ENCODE results near the gene CAMK1D.

CAMK1D gene

GRCh38 chr10:12603766-12604470, 254.6 kb downstream of the CAMK1D start:
- no peak overlapping the region for H3K4me3 ChIP-seq (ENCODE audit: low read depth in 1 of 2, low read length in 2 of 2)
- H3K27me3 ChIP-seq (ENCODE audit: insufficient read depth, low read length, poor library complexity): no peaks in the 10 kb centered on the region
- H4K20me1 ChIP-seq (ENCODE audit: insufficient read depth, low read length): no peaks in the 10 kb centered on the region
- no peaks in the 10 kb centered on the region for H3K36me3 ChIP-seq (ENCODE audit: insufficient read depth, low read length)
- H3K79me2 ChIP-seq (ENCODE audit: insufficient read depth, low read length): no peaks in the 10 kb centered on the region; the same call in 1 of the 2 replicates
- no peak overlapping the region for H2AFZ ChIP-seq (ENCODE audit: low read depth, low read length)
- H3K27ac ChIP-seq (ENCODE audit: low read length): peak overlapping the region; percentile 96
- H3K4me1 ChIP-seq (ENCODE audit: insufficient read depth, low read length): peaks cover 41% of the 10 kb centered on the region
- H3K9me3 ChIP-seq (ENCODE audit: insufficient read depth, low read length, severe bottlenecking): no peaks in the 10 kb centered on the region
- no peak overlapping the region for H3K9ac ChIP-seq (ENCODE audit: low read depth, low read length)
- DNase-seq: no peak
- no peak overlapping the region for H3K4me2 ChIP-seq (ENCODE audit: insufficient read depth, low read length)
- TF ChIP-seq CTCF (IDR thresholded peaks at IDR 0.05; ENCODE audit: borderline replicate concordance, extremely low read depth, low read length, poor library complexity, severe bottlenecking): no peak
- no peak for TF ChIP-seq EZH2 (IDR thresholded peaks at IDR 0.05; ENCODE audit: borderline replicate concordance, low read depth, low read length, severe bottlenecking)
- no peak for ATAC-seq (ENCODE audit: insufficient read depth, low read depth)

GRCh38 chr10:12605580-12606405, 256.4 kb downstream of the CAMK1D start:
- Histone ChIP-seq H3K9me3 (ENCODE audit: insufficient read depth, low read length, severe bottlenecking) (no peaks in the 10 kb centered on the region), H3K9ac (ENCODE audit: low read depth, low read length) (peak overlapping the region; percentile 65), H3K4me1 (ENCODE audit: insufficient read depth, low read length) (peaks cover 41% of the 10 kb centered on the region), H3K27me3 (ENCODE audit: insufficient read depth, low read length, poor library complexity) (no peaks in the 10 kb centered on the region), H4K20me1 (ENCODE audit: insufficient read depth, low read length) (no peaks in the 10 kb centered on the region), H3K4me2 (ENCODE audit: insufficient read depth, low read length) (peak overlapping the region; percentile 58), H3K27ac (ENCODE audit: low read length) (peak overlapping the region; percentile 96), H3K36me3 (ENCODE audit: insufficient read depth, low read length) (no peaks in the 10 kb centered on the region), H3K4me3 (ENCODE audit: low read depth in 1 of 2, low read length in 2 of 2) (peak overlapping the region in 1 of 2 experiments; percentile 42; a peak in 2 of 4 replicates), H2AFZ (ENCODE audit: low read depth, low read length) (peak overlapping the region; percentile 65), H3K79me2 (ENCODE audit: insufficient read depth, low read length) (no peaks in the 10 kb centered on the region; the same call in 1 of the 2 replicates)
- TF ChIP-seq CTCF (IDR thresholded peaks at IDR 0.05; ENCODE audit: borderline replicate concordance, extremely low read depth, low read length, poor library complexity, severe bottlenecking) (no peak), EZH2 (IDR thresholded peaks at IDR 0.05; ENCODE audit: borderline replicate concordance, low read depth, low read length, severe bottlenecking) (no peak)
- ATAC-seq (ENCODE audit: insufficient read depth, low read depth): peak; percentile 83
- DNase-seq: peak; percentile 90

GRCh38 chr10:12606461-12606860, 257.1 kb downstream of the CAMK1D start:
- Histone ChIP-seq H4K20me1 (ENCODE audit: insufficient read depth, low read length) (no peaks in the 10 kb centered on the region), H3K27ac (ENCODE audit: low read length) (peak overlapping the region; percentile 96), H3K9ac (ENCODE audit: low read depth, low read length) (peak overlapping the region; percentile 65), H2AFZ (ENCODE audit: low read depth, low read length) (peak overlapping the region; percentile 65), H3K4me3 (ENCODE audit: low read depth in 1 of 2, low read length in 2 of 2) (peak overlapping the region in 1 of 2 experiments; percentile 42; a peak in 2 of 4 replicates), H3K79me2 (ENCODE audit: insufficient read depth, low read length) (no peaks in the 10 kb centered on the region; the same call in 1 of the 2 replicates), H3K9me3 (ENCODE audit: insufficient read depth, low read length, severe bottlenecking) (no peaks in the 10 kb centered on the region), H3K4me1 (ENCODE audit: insufficient read depth, low read length) (peaks cover 41% of the 10 kb centered on the region), H3K36me3 (ENCODE audit: insufficient read depth, low read length) (no peaks in the 10 kb centered on the region), H3K27me3 (ENCODE audit: insufficient read depth, low read length, poor library complexity) (no peaks in the 10 kb centered on the region), H3K4me2 (ENCODE audit: insufficient read depth, low read length) (peak overlapping the region; percentile 58)
- ATAC-seq (ENCODE audit: insufficient read depth, low read depth) (peak; percentile 33), DNase-seq (peak; percentile 62)
- no peak for TF ChIP-seq EZH2 (IDR thresholded peaks at IDR 0.05; ENCODE audit: borderline replicate concordance, low read depth, low read length, severe bottlenecking)
- no peak for TF ChIP-seq CTCF (IDR thresholded peaks at IDR 0.05; ENCODE audit: borderline replicate concordance, extremely low read depth, low read length, poor library complexity, severe bottlenecking)

Measured in DND-41 (cell line).